Effector CD8-positive, alpha-beta T cell (primary cell): ENCODE measurements around the gene SPIRE2.

Experiments used
- DNase-seq: peaks from one replicate; lab custom pipeline; 2025; lab: John Stamatoyannopoulos, UW

SPIRE2 gene

GRCh38 chr16:89898201-89898967, 70.1 kb downstream of the SPIRE2 start:
- DNase-seq: no peak

- no peak for DNase-seq
Measured at GRCh38 chr16:89899879-89900481, 71.7 kb downstream of the SPIRE2 start.

GRCh38 chr16:89900885-89901284, 72.6 kb downstream of the SPIRE2 start:
- no peak for DNase-seq

GRCh38 chr16:89902980-89903379, 74.7 kb downstream of the SPIRE2 start:
- DNase-seq: no peak

GRCh38 chr16:89903908-89904515, 75.7 kb downstream of the SPIRE2 start:
- no peak for DNase-seq

GRCh38 chr16:89904606-89905510, 76.6 kb downstream of the SPIRE2 start:
- no peak for DNase-seq

GRCh38 chr16:89905511-89906139, 77.3 kb downstream of the SPIRE2 start:
- no peak for DNase-seq

- no peak for DNase-seq
Measured at GRCh38 chr16:89906140-89907025, 78.1 kb downstream of the SPIRE2 start.

- no peak for DNase-seq
Measured at GRCh38 chr16:89907055-89907814, 79.0 kb downstream of the SPIRE2 start.

GRCh38 chr16:89908236-89908635, 80.0 kb downstream of the SPIRE2 start:
- DNase-seq: no peak

GRCh38 chr16:89909777-89910716, 81.8 kb downstream of the SPIRE2 start:
- DNase-seq: peak; percentile 51

- no peak for DNase-seq
Measured at GRCh38 chr16:89910717-89911354, 82.6 kb downstream of the SPIRE2 start.

- no peak for DNase-seq
Measured at GRCh38 chr16:89911375-89911774, 83.1 kb downstream of the SPIRE2 start.

GRCh38 chr16:89912143-89912542, 83.9 kb downstream of the SPIRE2 start:
- no peak for DNase-seq

- no peak for DNase-seq
Measured at GRCh38 chr16:89912627-89913026, 84.4 kb downstream of the SPIRE2 start.

- DNase-seq: no peak
Measured at GRCh38 chr16:89913408-89914387, 85.4 kb downstream of the SPIRE2 start.
